HepG2 (cell line): ENCODE data around the gene GCC1. TPM values are rescaled to one million over a fixed set of nuclear protein-coding genes. Genes with fewer than 3 reads are reported as not detected.

Experiments
- ETV6 ChIP-seq: sonication (generic); formaldehyde crosslinking; conservative IDR thresholded peaks from 2 replicates; pipeline ENCODE4 v1.4.0; 2020; ENCODE audit warnings: missing genetic modification reagents
- FOXP1 ChIP-seq, 2 experiments: fragments of 450-650 bp in 1 of 2; IDR thresholded peaks; 2 replicates each; pipeline ENCODE4 v1.6.1; 2017 to 2018; ENCODE audit warnings: antibody characterized with exemption in 1 of 2
- HDAC1 ChIP-seq: sonication (generic); formaldehyde crosslinking; IDR thresholded peaks from 2 replicates; pipeline ENCODE4 v1.5.1; 2020; ENCODE audit warnings: mild to moderate bottlenecking, missing genetic modification reagents
- HNRNPUL1 ChIP-seq: fragments of 200-400 bp; formaldehyde crosslinking; IDR thresholded peaks from 2 replicates; pipeline ENCODE4 v1.6.1; 2017; ENCODE audit warnings: low read depth, mild to moderate bottlenecking, low read length, moderate library complexity
- ISL2 ChIP-seq: sonication (generic); formaldehyde crosslinking; IDR thresholded peaks from 2 replicates; pipeline ENCODE4 v1.5.0; 2020; ENCODE audit warnings: missing genetic modification reagents
- MAFK ChIP-seq, 2 experiments: IDR thresholded peaks in 1 of 2; conservative IDR thresholded peaks in 1 of 2; 2 replicates each; pipeline ENCODE4 v1.6.1; 2011; ENCODE audit warnings: improper control_type of control experiment in 2 of 2, low read length in 2 of 2
- NBN ChIP-seq: fragments of 450-650 bp; conservative IDR thresholded peaks from 2 replicates; pipeline ENCODE4 v1.6.1; 2017
- NFIB ChIP-seq: sonication (generic); formaldehyde crosslinking; IDR thresholded peaks from 2 replicates; pipeline ENCODE4 v1.9.0; 2021; ENCODE audit warnings: missing genetic modification reagents, mild to moderate bottlenecking, borderline replicate concordance
- PAF1 ChIP-seq: IDR thresholded peaks from 2 replicates; pipeline ENCODE4 v1.6.1; 2016; ENCODE audit warnings: missing genetic modification reagents, missing compliant biosample characterization
- PCBP1 ChIP-seq: fragments of 200-400 bp; formaldehyde crosslinking; IDR thresholded peaks from 2 replicates; pipeline ENCODE4 v1.6.1; 2017; ENCODE audit warnings: mild to moderate bottlenecking, low read depth, low read length, borderline replicate concordance
- PITX1 ChIP-seq: sonication (generic); formaldehyde crosslinking; IDR thresholded peaks from 2 replicates; pipeline ENCODE4 v1.5.1; 2020; ENCODE audit warnings: mild to moderate bottlenecking, missing genetic modification reagents
- RFX5 ChIP-seq: IDR thresholded peaks from 2 replicates; pipeline ENCODE4 v1.6.1; 2011; ENCODE audit warnings: low read depth, low read length, improper control_type of control experiment
- SP140L ChIP-seq: sonication (generic); formaldehyde crosslinking; IDR thresholded peaks from 2 replicates; pipeline ENCODE4 v1.4.0; 2020; ENCODE audit warnings: missing genetic modification reagents, borderline replicate concordance
- ZNF180 ChIP-seq: sonication (generic); formaldehyde crosslinking; IDR thresholded peaks from 2 replicates; pipeline ENCODE4 v1.4.0; 2020; ENCODE audit warnings: low read depth, missing genetic modification reagents, borderline replicate concordance
- ZNF558 ChIP-seq: sonication (generic); formaldehyde crosslinking; IDR thresholded peaks from 2 replicates; pipeline ENCODE4 v1.9.0; 2022; ENCODE audit warnings: mild to moderate bottlenecking, missing genetic modification reagents, borderline replicate concordance
- polyA plus RNA-seq, 8 experiments: library from polyadenylated mRNA; depleted of rRNA in 3 of 8; stranded (reverse) in 7 of 8; unstranded in 1 of 8; fragments of >200 nt; fragmentation: Illumina TruSeq in 4 of 8; extraction: Trizol in 4 of 8; gene quantifications; 2 replicates each; pipeline versions ENCODE4 v1.2.1 to v1.2.3, GENCODE V29; 2011 to 2016; ENCODE audit warnings: low read depth in 4 of 8, missing spikeins in 1 of 8, mixed read lengths in 1 of 8; ENCODE audit not compliant: insufficient read depth in 1 of 8
- total RNA-seq, 5 experiments: library from RNA; depleted of rRNA; stranded (reverse); fragments of >200 nt; fragmentation: Illumina TruSeq; extraction: Trizol; gene quantifications; 2 replicates each; pipeline ENCODE4 v1.2.3, GENCODE V29; 2016; ENCODE audit warnings: low read depth in 1 of 5
- TF ChIP-seq, protein P1 (sequence below): sonication (generic); formaldehyde crosslinking; IDR thresholded peaks from one replicate; pipeline ENCODE4 v1.5.1; 2020; ENCODE audit warnings: mild to moderate bottlenecking, missing genetic modification reagents; ENCODE audit errors: not compliant biosample characterization
- TF ChIP-seq, protein P2 (sequence below): sonication (generic); formaldehyde crosslinking; conservative IDR thresholded peaks from 2 replicates; pipeline ENCODE4 v1.4.0; 2020; ENCODE audit warnings: missing genetic modification reagents
- TF ChIP-seq, protein P3 (sequence below): sonication (generic); formaldehyde crosslinking; IDR thresholded peaks from 2 replicates; pipeline ENCODE4 v1.4.0; 2020; ENCODE audit warnings: mild to moderate bottlenecking, missing genetic modification reagents

The GCC1 gene
- total and polyA plus RNA-seq, 2 of the 13 experiments (the other 11 are each of a cell fraction or from before 2014, with no cell fraction given): 2.5 to 15.3 TPM

GRCh38 chr7:127585044-127585953 is at the start of gene GCC1 (continued):
- TF ChIP-seq, protein P1, sequence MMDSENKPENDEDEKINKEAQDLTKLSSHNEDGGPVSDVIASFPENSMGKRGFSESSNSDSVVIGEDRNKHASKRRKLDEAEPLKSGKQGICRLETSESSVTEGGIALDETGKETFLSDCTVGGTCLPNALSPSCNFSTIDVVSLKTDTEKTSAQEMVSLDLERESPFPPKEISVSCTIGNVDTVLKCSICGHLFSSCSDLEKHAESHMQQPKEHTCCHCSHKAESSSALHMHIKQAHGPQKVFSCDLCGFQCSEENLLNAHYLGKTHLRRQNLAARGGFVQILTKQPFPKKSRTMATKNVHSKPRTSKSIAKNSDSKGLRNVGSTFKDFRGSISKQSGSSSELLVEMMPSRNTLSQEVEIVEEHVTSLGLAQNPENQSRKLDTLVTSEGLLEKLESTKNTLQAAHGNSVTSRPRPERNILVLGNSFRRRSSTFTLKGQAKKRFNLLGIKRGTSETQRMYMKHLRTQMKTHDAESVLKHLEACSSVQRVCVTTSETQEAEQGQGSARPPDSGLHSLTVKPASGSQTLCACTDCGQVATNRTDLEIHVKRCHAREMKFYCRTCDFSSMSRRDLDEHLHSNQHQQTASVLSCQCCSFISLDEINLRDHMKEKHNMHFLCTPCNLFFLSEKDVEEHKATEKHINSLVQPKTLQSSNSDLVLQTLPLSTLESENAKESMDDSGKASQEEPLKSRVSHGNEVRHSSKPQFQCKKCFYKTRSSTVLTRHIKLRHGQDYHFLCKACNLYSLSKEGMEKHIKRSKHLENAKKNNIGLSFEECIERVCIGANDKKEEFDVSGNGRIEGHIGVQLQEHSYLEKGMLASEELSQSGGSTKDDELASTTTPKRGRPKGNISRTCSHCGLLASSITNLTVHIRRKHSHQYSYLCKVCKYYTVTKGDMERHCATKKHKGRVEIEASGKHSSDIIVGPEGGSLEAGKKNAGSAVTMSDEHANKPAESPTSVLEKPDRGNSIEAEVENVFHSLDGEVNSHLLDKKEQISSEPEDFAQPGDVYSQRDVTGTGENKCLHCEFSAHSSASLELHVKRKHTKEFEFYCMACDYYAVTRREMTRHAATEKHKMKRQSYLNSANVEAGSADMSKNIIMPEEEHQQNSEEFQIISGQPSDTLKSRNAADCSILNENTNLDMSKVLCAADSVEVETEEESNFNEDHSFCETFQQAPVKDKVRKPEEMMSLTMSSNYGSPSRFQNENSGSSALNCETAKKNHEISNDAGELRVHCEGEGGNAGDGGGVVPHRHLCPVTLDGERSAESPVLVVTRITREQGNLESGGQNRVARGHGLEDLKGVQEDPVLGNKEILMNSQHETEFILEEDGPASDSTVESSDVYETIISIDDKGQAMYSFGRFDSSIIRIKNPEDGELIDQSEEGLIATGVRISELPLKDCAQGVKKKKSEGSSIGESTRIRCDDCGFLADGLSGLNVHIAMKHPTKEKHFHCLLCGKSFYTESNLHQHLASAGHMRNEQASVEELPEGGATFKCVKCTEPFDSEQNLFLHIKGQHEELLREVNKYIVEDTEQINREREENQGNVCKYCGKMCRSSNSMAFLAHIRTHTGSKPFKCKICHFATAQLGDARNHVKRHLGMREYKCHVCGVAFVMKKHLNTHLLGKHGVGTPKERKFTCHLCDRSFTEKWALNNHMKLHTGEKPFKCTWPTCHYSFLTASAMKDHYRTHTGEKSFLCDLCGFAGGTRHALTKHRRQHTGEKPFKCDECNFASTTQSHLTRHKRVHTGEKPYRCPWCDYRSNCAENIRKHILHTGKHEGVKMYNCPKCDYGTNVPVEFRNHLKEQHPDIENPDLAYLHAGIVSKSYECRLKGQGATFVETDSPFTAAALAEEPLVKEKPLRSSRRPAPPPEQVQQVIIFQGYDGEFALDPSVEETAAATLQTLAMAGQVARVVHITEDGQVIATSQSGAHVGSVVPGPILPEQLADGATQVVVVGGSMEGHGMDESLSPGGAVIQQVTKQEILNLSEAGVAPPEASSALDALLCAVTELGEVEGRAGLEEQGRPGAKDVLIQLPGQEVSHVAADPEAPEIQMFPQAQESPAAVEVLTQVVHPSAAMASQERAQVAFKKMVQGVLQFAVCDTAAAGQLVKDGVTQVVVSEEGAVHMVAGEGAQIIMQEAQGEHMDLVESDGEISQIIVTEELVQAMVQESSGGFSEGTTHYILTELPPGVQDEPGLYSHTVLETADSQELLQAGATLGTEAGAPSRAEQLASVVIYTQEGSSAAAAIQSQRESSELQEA (CRISPR knock-in tag): peak; percentile 30
- no peak for TF ChIP-seq PAF1
- TF ChIP-seq PITX1 (CRISPR knock-in tag): 0 out of 2 replicates have a peak, but pooled peaks have one; percentile 8
- no peak for TF ChIP-seq NFIB (CRISPR knock-in tag)
- peak; percentile 45; the same call in 1 of the 2 replicates for TF ChIP-seq RFX5
- TF ChIP-seq FOXP1 (IDR thresholded peaks at IDR 0.05): no peak
- TF ChIP-seq FOXP1 (CRISPR knock-in tag; IDR thresholded peaks at IDR 0.05): no peak
- no peak for TF ChIP-seq MAFK (conservative IDR thresholded peaks at IDR 0.05 in 1 of 2, IDR thresholded peaks at IDR 0.05 in 1 of 2; ENCODE audit: low read length in 2 of 2)
- no peak for TF ChIP-seq PCBP1
- TF ChIP-seq, protein P2, sequence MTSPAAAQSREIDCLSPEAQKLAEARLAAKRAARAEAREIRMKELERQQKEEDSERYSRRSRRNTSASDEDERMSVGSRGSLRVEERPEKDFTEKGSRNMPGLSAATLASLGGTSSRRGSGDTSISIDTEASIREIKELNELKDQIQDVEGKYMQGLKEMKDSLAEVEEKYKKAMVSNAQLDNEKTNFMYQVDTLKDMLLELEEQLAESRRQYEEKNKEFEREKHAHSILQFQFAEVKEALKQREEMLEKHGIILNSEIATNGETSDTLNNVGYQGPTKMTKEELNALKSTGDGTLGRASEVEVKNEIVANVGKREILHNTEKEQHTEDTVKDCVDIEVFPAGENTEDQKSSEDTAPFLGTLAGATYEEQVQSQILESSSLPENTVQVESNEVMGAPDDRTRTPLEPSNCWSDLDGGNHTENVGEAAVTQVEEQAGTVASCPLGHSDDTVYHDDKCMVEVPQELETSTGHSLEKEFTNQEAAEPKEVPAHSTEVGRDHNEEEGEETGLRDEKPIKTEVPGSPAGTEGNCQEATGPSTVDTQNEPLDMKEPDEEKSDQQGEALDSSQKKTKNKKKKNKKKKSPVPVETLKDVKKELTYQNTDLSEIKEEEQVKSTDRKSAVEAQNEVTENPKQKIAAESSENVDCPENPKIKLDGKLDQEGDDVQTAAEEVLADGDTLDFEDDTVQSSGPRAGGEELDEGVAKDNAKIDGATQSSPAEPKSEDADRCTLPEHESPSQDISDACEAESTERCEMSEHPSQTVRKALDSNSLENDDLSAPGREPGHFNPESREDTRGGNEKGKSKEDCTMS (CRISPR knock-in tag): no peak
- no peak for TF ChIP-seq ZNF180
- no peak for TF ChIP-seq NBN
- TF ChIP-seq ETV6 (CRISPR knock-in tag): peak; percentile 28; the same call in 1 of the 2 replicates
- peak; percentile 62; the same call in 1 of the 2 replicates for TF ChIP-seq ZNF558 (CRISPR knock-in tag)
- TF ChIP-seq HDAC1: peak; percentile 94
- peak; percentile 53; the same call in 1 of the 2 replicates for TF ChIP-seq ISL2
- no peak for TF ChIP-seq HNRNPUL1
- TF ChIP-seq SP140L (CRISPR knock-in tag): no peak
- TF ChIP-seq, protein P3, sequence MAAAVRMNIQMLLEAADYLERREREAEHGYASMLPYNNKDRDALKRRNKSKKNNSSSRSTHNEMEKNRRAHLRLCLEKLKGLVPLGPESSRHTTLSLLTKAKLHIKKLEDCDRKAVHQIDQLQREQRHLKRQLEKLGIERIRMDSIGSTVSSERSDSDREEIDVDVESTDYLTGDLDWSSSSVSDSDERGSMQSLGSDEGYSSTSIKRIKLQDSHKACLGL (CRISPR knock-in tag): peak; percentile 82
